A673 (cell line): Measurements from ENCODE around the gene RFT1. TPM values are rescaled to one million over a fixed set of nuclear protein-coding genes. Genes with fewer than 3 reads are reported as not detected.

Experiments
- BruUV-seq: library from RNA; stranded (reverse); fragments of 400-500 nt; replicated peaks from 2 replicates; lab custom pipeline; 2021; lab: Mats Ljungman, UMichigan
- CTCF ChIA-PET: fragments of 300-600 bp; sonication (Branson Sonifier 250); formaldehyde crosslinking; loops from one replicate; lab custom pipeline; 2022; ENCODE audit warnings: antibody characterized with exemption; lab: Charles Lee
- POLR2A ChIA-PET: fragments of 300-600 bp; sonication (Branson Sonifier 250); formaldehyde crosslinking; loops from one replicate; lab custom pipeline; 2022; ENCODE audit warnings: antibody characterized with exemption; ENCODE audit not compliant: low non-redundant PET; lab: Charles Lee
- DNase-seq: peaks from one replicate; pipeline ENCODE4 v3.0.0-alpha.2; 2015; ENCODE audit warnings: low spot score
- H3K27ac ChIP-seq: fragments of 200-600 bp; sonication (generic); 2 replicates; pipeline ENCODE4 v1.5.1; 2016; ENCODE audit warnings: mixed run types, low read depth, mild to moderate bottlenecking, mixed read lengths, antibody characterized with exemption, low read length; ENCODE audit not compliant: poor library complexity, severe bottlenecking
- H3K27me3 ChIP-seq: fragments of 200-600 bp; sonication (generic); replicated peaks from 2 replicates; pipeline ENCODE4 v1.6.1; 2017; ENCODE audit warnings: mixed run types, low read depth, mild to moderate bottlenecking, mixed read lengths, antibody characterized with exemption, low read length; ENCODE audit not compliant: insufficient read depth, poor library complexity
- H3K36me3 ChIP-seq: fragments of 200-600 bp; sonication (generic); 2 replicates; pipeline ENCODE4 v1.6.1; 2016; ENCODE audit warnings: mixed run types, mild to moderate bottlenecking, mixed read lengths, antibody characterized with exemption, low read length; ENCODE audit not compliant: insufficient read depth, poor library complexity, severe bottlenecking
- H3K4me1 ChIP-seq: fragments of 200-600 bp; sonication (generic); 2 replicates; pipeline ENCODE4 v1.6.1; 2017; ENCODE audit warnings: mixed run types, mild to moderate bottlenecking, mixed read lengths, antibody characterized with exemption, low read length; ENCODE audit not compliant: insufficient read depth, poor library complexity, severe bottlenecking
- H3K4me3 ChIP-seq: fragments of 200-600 bp; sonication (generic); 2 replicates; pipeline ENCODE4 v1.5.1; 2016; ENCODE audit warnings: low read depth, mixed run types, mild to moderate bottlenecking, mixed read lengths, low read length; ENCODE audit not compliant: poor library complexity, severe bottlenecking
- H3K9me3 ChIP-seq: fragments of 200-600 bp; sonication (generic); 2 replicates; pipeline ENCODE4 v1.6.1; 2016; ENCODE audit warnings: mixed run types, low read depth, mild to moderate bottlenecking, mixed read lengths, antibody characterized with exemption, low read length; ENCODE audit not compliant: poor library complexity, severe bottlenecking
- EZH2 ChIP-seq: fragments of 200-600 bp; sonication (generic); IDR thresholded peaks from 2 replicates; pipeline ENCODE4 v1.6.1; 2017; ENCODE audit warnings: borderline replicate concordance, low read depth, mild to moderate bottlenecking, mixed read lengths, antibody characterized with exemption, low read length; ENCODE audit not compliant: poor library complexity, severe bottlenecking
- intact Hi-C: fragments of 100-400 bp; cut with micrococcal nuclease; formaldehyde crosslinking; loops from one replicate; pipeline ENCODE4 v1.10.0; 2022; ENCODE audit not compliant: unreplicated experiment
- total RNA-seq: library from RNA; stranded (reverse); gene quantifications from 2 replicates; pipeline ENCODE4 v1.2.3, GENCODE V29; 2021
- TF ChIP-seq, protein P1 (sequence below): fragments of 300-800, 200-600 bp; sonication (generic); conservative IDR thresholded peaks from 2 replicates; pipeline ENCODE4 v1.5.1; 2017; ENCODE audit warnings: low read depth, mild to moderate bottlenecking, antibody characterized with exemption, low read length, moderate library complexity, mixed read lengths

Gene RFT1
- total RNA-seq, 1 experiment from 2014 or later = 16.7 TPM

DNA sequence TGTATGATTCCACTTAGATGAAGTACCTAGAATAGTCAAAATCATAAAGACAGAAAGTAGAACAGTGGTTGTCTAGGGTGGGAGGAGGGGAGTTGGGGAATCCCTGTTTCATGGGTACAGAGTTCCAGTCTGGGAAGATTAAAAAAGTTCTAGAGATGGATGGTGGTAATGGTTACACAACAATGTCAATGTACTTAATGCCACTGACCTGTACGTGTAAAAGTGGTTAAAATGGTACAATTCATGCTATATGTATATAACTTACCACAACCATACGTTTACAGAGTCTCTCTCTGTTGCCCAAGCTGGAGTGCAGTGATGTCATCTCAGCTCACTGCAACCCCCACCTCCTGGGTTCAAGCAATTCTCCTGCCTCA, 90.9 kb downstream of the RFT1 start:
- Histone ChIP-seq H3K36me3 (no peaks in the 10 kb centered on the region), H3K4me3 (no peak overlapping the region), H3K27ac (no peak overlapping the region), H3K9me3 (no peaks in the 10 kb centered on the region), H3K4me1 (no peaks in the 10 kb centered on the region), H3K27me3 (no peaks in the 10 kb centered on the region)
- intact Hi-C loops = no loop called here
- TF ChIP-seq EZH2 = no peak
- TF ChIP-seq, protein P1, sequence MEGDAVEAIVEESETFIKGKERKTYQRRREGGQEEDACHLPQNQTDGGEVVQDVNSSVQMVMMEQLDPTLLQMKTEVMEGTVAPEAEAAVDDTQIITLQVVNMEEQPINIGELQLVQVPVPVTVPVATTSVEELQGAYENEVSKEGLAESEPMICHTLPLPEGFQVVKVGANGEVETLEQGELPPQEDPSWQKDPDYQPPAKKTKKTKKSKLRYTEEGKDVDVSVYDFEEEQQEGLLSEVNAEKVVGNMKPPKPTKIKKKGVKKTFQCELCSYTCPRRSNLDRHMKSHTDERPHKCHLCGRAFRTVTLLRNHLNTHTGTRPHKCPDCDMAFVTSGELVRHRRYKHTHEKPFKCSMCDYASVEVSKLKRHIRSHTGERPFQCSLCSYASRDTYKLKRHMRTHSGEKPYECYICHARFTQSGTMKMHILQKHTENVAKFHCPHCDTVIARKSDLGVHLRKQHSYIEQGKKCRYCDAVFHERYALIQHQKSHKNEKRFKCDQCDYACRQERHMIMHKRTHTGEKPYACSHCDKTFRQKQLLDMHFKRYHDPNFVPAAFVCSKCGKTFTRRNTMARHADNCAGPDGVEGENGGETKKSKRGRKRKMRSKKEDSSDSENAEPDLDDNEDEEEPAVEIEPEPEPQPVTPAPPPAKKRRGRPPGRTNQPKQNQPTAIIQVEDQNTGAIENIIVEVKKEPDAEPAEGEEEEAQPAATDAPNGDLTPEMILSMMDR = no peak
- no TSS peak for BruUV-seq
- CTCF ChIA-PET = no interaction called here
- POLR2A ChIA-PET = no interaction called here
- no peak for DNase-seq

DNA sequence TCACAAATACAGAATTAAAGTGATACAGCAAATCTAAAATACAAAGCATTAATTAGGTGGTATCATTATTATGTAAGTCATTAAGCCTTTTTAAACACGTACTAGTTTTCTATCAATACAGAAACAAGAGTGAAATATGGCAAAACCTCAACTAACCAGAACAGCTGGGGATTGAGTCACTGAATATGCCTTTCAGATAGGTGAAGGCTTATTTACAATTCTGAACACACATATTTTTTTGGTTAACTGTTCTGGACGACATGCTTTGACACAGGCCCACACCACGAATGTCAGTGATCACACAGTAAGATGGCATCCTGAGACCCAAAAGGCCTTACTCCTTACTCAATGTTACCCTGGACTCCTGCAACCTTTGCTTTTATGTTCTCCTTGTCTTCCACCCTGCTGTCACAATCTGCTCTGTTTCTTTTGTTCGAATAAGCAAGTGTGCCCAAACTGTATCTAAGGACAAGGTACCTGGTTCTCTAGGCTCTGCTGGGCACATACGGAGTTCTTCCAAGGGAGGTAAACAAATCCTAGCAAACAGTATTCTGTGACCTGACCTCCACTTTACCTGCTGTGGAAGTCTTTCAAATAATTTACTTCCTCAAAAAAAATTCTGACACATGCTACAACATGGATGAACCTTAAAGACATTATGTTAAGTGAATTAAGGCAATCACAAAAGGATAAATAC, 91.4 kb downstream of the RFT1 start:
- TF ChIP-seq EZH2 = no peak
- TF ChIP-seq, protein P1 = no peak
- no peaks in the 10 kb centered on the region for H3K36me3 ChIP-seq
- H3K4me3 ChIP-seq = no peak overlapping the region
- H3K4me1 ChIP-seq = no peaks in the 10 kb centered on the region
- H3K27ac ChIP-seq = no peak overlapping the region
- H3K9me3 ChIP-seq = no peaks in the 10 kb centered on the region
- DNase-seq = no peak
- ChIA-PET CTCF (no interaction called here), POLR2A (no interaction called here)
- BruUV-seq = no TSS peak
- intact Hi-C loops = no loop called here
- no peaks in the 10 kb centered on the region for H3K27me3 ChIP-seq

Other genes with a start within 250 kb of the RFT1 start
- 11.0 and 11.3 TPM in 2 replicates for gene STIMATE, start 232.9 kb downstream of the RFT1 start, total RNA-seq
- gene SFMBT1, start 84.4 kb downstream of the RFT1 start, total RNA-seq = 1.4 and 2.1 TPM in 2 replicates
- 1.4 and 3.0 TPM in 2 replicates for gene PRKCD, start 30.8 kb upstream of the RFT1 start, total RNA-seq
- gene TKT, start 125.6 kb upstream of the RFT1 start, total RNA-seq = 186 and 196 TPM in 2 replicates
- 13.1 and 16.2 TPM in 2 replicates for gene DCP1A, start 217.1 kb upstream of the RFT1 start, total RNA-seq